DMS53 treated with DMSO at 0.1 percent for 48 hours (cell line): ENCODE results near the gene PTPRG.

Source experiments
- DNase-seq: peaks from one replicate; lab custom pipeline; 2025; ENCODE audit not compliant: unreplicated experiment; lab: John Stamatoyannopoulos, UW

The PTPRG gene

DNA sequence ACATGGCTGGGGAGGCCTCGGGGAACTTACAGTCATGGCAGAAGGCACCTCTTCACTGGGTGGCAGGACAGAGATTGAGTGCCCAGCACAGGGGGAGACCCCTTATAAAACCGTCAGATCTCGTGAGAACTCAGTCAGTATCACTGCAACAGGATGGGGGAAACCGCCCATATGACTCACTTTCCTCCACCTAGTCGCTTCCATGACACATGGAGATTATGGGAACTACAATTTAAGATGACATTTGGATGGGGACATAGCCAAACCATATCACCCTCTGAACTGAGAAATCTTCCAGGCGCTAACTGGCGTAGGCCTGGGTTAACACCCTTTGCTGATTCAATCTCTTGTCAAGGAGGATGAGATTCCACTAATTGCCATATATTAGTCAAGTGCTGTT lies 419.7 kb downstream of the PTPRG start:
- no peak for DNase-seq

DNA sequence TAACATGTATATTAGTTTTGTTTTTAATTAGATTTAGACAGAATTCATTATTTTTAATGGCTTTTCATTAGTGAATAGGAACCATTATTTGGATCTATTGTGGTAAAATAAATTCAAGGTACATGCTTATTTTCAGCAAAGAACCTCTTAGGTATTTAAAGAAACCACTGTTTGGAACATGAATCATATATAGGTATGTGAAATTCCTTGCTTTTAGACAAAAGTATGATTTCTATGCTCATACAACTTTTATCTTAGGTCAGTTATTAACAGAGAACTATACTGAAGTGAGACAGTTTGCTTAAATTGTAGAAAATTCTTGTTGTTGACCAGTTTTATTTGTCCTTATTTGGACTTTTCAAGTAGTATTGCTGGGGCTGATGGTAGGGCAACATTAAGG lies 422.1 kb downstream of the PTPRG start:
- no peak for DNase-seq

DNA sequence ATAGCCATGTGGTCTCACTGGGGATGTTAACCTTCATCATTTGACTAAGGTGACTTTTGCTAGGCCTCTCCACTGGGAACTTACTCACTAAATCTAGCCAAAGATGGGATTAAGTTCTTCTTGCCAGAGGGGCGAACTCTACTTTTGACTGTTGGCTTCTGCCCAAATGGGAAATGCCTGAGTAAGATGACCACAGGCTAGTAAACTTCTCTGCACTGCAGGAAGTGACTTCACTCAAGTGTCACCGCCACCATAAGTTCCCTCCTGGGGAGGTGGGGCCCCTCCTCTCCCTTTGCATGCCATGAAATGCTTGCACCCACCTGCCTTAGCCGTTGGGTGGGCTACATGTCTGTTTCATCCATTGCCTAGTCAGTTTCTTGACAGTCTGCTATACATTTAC lies 423.6 kb downstream of the PTPRG start:
- no peak for DNase-seq

DNA sequence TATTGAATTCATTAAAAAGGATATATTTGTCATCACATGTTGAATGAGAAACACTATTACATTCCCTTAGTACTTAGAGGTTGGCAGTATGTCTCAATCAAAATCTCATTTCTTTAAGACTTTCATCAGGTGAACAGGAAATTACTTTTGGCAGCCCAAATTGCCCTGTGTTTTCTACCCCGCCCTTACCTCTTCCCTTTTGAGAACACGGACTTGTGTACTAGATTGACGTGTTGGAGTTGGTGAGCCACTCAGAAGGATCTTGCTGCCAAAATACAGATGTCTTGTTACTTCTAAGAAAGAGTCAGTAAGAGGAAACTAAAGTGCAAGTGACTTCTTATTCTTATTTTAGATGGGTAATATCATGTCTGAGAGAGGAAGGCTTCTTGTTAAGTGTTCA lies 425.1 kb downstream of the PTPRG start:
- no peak for DNase-seq

DNA sequence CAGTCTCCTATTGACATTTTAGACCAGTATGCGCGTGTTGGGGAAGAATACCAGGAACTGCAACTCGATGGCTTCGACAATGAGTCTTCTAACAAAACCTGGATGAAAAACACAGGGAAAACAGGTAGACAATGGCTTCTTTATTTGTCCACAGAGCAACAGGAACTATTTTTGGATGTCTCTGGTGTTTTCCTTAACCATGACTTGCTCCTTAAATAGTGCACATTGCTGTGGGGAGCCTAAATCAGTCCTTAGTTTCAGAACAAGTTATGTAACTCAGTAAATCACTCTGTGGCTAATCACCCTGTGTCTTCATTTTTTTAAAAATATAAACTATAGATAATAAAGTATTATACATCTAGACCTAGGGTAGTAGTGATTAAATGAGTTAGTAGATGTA lies 428.3 kb downstream of the PTPRG start:
- DNase-seq, result no peak

DNA sequence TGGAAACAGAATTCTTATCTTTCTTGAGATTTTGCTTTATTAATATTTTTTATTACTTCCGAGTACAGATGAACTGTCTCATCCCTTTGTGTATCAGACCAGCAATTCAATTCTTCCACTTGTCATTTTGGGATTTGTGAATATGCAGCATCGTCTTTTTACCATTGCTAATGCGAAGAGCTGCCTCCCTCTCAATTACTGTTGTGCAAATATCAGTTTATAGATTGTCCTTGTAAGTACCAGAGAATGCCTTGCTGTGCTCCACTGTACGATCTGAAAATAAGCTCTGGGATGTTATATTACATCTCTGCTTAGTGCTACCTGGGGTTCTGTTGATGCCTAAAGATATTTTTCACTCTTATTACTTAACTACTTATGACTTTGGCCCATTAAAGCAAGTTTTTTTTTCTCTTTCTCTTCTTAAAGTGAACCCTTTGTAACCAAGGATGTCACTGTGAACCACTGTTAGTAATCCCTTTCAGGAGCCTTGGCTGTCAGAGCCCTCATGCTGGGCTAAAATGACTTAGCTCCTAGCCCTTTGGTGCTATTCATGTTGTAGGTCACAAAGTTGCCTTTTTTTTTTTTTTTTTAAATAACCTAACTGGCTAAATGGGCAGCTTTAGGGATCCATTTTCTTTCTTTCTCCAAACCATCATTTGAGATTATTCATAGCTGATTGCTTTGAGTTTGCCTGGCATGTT lies 429.1 kb downstream of the PTPRG start:
- no peak for DNase-seq

GRCh38 chr3:61991706-61992105 lies 430.3 kb downstream of the PTPRG start:
- DNase-seq, result no peak

DNA sequence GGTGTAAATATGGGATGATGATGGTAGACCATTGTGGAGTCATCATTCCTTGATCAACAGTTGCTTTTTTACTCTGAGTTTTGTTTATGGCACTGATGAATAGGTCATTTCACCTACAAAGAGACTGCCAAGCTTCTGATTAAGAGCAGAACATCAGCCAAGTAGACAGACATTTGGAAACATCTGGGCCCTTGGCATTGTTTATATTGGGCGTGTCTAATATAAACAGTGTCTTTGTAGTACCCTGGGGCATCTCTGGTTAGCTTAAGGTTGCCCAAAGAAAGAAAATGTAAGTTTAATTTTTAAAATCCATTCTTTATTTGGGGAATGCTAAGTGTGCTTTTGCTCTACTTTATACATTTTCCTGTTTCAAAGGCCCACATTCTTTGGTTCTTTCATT lies 435.0 kb downstream of the PTPRG start:
- DNase-seq, result no peak

- no peak for DNase-seq
These were observed 435.7 kb downstream of the PTPRG start for GRCh38 chr3:61997101-61997500.

DNA sequence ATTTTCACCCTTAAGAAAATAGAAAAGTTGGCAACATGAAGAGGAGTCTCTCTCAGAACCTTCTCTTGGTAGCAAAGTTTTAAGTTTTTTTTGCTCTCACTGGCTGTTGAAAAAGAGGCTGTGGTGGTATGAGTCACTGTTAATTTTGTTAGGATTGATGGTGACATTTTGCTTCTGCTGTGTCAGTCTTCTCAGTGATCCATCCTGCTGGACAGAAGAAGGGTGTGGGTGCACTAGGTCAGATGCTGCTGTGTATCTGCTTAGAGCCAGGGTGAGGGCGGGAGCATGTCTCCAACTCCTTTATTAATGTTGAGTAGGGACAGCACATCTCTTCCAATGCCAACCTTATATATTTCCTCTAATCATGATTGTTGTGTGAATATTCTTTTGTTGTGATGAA lies 442.5 kb downstream of the PTPRG start:
- DNase-seq, result no peak

GRCh38 chr3:62007036-62007435 lies 445.7 kb downstream of the PTPRG start:
- no peak for DNase-seq

DNA sequence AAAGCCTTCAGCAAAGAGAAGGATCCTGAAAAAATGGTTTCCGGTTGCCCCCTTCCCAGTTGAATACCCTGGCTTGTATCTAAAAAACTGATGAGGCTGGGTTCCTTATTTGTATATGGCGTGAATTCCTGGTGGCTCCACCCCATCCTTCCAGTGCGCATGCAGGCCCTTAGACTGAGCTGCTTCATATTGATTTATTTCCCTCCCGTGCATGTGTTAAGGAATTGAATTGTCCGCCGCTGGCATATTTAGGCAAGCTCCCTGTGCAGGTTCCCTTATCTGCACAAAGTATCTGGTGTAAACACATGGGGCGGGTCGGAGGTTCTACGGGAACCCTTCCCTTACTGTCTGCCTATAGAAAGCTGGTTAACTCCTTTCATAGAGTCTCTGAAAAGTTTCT lies 449.6 kb downstream of the PTPRG start:
- DNase-seq, result no peak

DNA sequence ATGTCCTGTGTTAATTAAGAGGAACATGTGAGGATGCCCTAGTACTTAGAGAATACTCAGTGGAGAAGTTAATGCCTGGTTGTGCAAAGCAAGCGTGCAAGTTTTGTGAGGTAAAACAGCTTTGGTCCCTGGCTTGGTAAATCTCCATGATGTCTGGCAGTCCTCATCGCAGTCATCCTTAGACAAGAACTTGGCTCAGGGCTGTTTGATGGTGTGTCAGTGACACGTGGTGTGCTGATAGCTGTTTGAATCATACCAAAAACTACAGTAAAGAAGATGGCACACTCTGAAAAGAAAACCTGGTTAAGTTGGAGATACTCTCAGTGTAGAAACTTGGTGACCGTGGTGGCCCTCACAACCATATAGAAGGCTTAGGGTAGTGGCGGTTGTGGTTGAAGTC lies 450.3 kb downstream of the PTPRG start:
- DNase-seq, result no peak

- DNase-seq, result no peak
These were observed 452.6 kb downstream of the PTPRG start for GRCh38 chr3:62013951-62014350.

GRCh38 chr3:62015111-62015510 lies 453.7 kb downstream of the PTPRG start:
- no peak for DNase-seq

DNA sequence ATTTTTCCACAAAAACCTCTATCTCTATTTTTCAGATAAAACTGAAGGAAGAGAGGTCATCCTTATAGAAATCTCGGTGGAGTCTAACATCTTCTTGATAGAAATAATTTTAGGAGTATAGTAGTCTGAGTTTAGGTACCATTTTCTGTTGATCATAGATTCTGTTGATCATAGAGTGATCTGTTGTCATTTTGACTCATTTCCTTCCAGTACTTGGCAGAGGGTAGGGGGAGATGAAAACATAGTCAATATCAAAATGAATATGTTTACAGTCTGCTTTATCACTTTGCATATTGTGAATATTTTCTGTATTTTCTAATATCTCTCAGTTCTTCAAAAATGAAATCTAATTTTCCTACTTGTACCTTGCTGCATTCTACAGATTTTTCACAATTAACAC lies 458.5 kb downstream of the PTPRG start:
- no peak for DNase-seq

GRCh38 chr3:62020706-62021105 lies 459.3 kb downstream of the PTPRG start:
- no peak for DNase-seq

- no peak for DNase-seq
These were observed 460.9 kb downstream of the PTPRG start for GRCh38 chr3:62022312-62022711.

DNA sequence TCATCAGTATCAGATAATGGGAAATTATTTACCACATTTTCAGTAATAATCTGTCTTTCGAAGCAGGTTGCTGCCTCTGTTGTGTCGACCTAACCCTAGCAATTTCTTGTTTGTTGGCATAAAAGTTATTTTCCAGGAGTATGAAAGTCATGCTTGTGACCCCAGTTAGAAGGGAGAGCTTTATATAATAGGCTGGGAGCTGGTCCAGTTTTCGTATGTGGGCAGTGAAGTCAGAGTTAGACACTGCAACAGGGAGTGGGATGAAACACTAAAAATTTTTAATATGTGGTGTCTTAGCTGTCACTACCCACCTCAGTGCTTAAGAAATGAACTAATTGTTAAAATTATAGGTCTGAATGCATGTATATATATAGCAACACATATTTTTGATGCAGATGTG lies 463.5 kb downstream of the PTPRG start:
- DNase-seq, result no peak

DNA sequence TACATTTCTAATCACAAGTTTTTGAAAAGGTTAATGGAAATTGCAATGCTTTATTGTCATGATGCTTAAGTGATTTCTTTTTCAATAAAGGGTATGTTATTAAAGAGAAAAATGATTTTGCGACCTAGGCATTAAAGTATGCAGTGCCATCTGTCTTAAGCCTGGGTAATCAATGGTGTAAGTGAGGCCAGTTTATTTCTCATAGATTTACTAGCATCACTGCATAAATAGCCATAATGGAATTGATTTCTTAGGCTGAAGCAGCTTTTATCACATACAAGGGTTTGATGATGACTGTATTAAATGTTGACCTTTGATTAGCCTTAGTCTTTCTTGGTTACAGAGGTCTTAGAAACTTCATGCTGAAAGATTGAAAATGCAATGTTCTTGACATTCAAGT lies 464.5 kb downstream of the PTPRG start:
- no peak for DNase-seq

- no peak for DNase-seq
These were observed 465.9 kb downstream of the PTPRG start for GRCh38 chr3:62027241-62027640.

DNA sequence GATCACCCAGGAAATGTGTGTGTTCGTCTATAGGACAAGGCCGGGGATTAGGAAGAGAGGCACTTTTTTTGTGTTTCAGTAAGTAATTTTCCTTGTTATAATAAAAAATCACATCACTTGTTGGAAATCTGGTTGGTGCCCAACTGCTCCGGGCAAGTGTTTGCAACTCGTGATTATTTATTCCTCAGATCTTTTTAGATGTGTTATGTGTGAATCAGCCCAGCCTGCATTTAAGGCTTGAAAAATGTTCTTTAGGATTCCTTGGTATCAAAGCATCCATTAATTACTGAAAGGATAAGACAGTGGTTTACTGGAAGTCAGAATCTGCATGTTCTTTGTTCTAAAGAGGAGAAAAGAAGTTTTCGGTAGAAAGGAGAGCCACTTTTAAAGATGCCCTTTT lies 466.4 kb downstream of the PTPRG start:
- no peak for DNase-seq

GRCh38 chr3:62028236-62028635 lies 466.9 kb downstream of the PTPRG start:
- no peak for DNase-seq

DNA sequence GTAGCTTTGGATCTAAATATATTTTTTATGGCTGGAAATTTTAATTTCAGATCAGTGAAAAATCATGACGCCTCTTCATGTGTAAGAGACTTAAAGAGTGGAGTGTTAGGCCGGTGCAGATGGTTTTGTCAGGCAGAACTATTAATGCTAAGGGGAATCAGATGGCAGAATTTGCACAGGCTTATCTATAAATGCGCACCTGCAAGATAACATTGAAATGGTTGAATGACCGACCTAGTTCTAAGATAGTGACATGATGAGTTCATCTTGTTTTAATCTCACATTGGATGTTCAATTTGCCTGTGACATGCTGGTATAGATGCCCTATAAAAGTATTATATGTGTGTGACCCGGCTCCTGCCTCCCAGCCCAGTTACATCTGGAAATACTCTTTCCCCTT lies 471.4 kb downstream of the PTPRG start:
- no peak for DNase-seq
